Kidney epithelial cell (primary cell): Measurements from ENCODE around the gene KNTC1. TPM values are rescaled to one million over a fixed set of nuclear protein-coding genes. Genes with fewer than 3 reads are reported as not detected.

ENCODE experiments used
- DNase-seq: peaks from one replicate; pipeline ENCODE4 v3.0.0-alpha.2; 2010; ENCODE audit warnings: low read depth
- H3K27me3 ChIP-seq: 2 replicates; pipeline ENCODE4 v1.6.0; 2011; ENCODE audit warnings: low read length; ENCODE audit not compliant: control insufficient read depth, insufficient read depth
- H3K36me3 ChIP-seq: 2 replicates; pipeline ENCODE4 v1.5.1; 2011; ENCODE audit warnings: low read length; ENCODE audit not compliant: control insufficient read depth, insufficient read depth
- H3K4me3 ChIP-seq: 2 replicates; pipeline ENCODE4 v1.5.1; 2011; ENCODE audit warnings: low read depth, mild to moderate bottlenecking, control low read depth, low read length
- total RNA-seq: library from RNA; depleted of rRNA; stranded (reverse); fragments of >200 nt; gene quantifications from 2 replicates; pipeline ENCODE4 v1.2.3, GENCODE V29; 2015
- TF ChIP-seq, protein P1 (sequence below): IDR thresholded peaks from 2 replicates; pipeline ENCODE4 v1.5.1; 2011; ENCODE audit warnings: mild to moderate bottlenecking, moderate library complexity, low read length, control low read depth, inconsistent platforms; ENCODE audit not compliant: insufficient read depth, poor library complexity, severe bottlenecking

KNTC1 gene
- total RNA-seq, 1 donor from 2014 or later = 12.4 TPM

DNA sequence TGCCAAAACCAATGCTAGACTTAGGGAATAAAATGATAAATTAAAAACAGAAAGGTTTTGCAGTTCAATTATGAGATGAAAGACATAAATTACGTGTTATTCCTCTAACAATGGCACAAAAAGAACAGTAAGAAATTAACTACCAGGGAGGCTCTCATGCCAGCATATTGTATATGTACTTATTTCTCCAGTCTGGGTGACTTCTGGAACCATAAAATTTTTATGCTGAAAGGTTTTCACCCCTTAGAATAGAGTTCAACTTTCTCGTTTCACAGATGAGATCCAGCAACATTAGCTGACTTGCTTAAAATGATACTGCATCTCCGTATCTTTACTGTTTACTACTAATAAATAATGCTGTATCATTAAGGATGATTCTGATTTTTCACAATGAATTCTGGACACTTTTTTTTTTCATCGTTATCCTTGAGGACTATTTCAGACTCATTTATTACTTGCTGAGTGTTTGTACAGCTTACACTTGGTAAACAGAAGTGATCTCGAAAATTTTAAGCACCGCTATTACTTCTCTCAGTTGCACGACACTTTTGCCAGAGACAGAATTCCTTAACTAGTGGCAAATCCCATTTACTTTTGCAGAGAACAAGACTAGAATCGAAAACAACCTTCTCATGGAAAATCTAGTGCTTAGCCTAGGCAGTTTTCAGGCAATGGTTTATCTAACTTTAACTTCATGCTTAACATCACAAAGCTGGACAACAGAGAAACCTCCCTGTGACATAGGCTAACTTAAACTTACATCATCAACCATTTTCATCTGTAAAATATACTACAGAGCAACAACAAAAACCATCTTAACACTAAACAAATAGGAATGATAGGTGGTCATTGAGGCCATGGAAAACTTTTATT lies 3.0 kb upstream of the KNTC1 start:
- no peak for DNase-seq
- Histone ChIP-seq H3K4me3 (peak overlapping the region; percentile 50), H3K36me3 (peaks cover 5% of the 10 kb centered on the region), H3K27me3 (no peaks in the 10 kb centered on the region)
- TF ChIP-seq, protein P1, sequence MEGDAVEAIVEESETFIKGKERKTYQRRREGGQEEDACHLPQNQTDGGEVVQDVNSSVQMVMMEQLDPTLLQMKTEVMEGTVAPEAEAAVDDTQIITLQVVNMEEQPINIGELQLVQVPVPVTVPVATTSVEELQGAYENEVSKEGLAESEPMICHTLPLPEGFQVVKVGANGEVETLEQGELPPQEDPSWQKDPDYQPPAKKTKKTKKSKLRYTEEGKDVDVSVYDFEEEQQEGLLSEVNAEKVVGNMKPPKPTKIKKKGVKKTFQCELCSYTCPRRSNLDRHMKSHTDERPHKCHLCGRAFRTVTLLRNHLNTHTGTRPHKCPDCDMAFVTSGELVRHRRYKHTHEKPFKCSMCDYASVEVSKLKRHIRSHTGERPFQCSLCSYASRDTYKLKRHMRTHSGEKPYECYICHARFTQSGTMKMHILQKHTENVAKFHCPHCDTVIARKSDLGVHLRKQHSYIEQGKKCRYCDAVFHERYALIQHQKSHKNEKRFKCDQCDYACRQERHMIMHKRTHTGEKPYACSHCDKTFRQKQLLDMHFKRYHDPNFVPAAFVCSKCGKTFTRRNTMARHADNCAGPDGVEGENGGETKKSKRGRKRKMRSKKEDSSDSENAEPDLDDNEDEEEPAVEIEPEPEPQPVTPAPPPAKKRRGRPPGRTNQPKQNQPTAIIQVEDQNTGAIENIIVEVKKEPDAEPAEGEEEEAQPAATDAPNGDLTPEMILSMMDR = no peak

- no peak for DNase-seq
- no peaks in the 10 kb centered on the region for H3K27me3 ChIP-seq
- H3K36me3 ChIP-seq = no peaks in the 10 kb centered on the region
- TF ChIP-seq, protein P1 = no peak
- peak overlapping the region; percentile 87 for H3K4me3 ChIP-seq
Observed at GRCh38 chr12:122527478-122527944, 462 bp downstream of the KNTC1 start.

DNA sequence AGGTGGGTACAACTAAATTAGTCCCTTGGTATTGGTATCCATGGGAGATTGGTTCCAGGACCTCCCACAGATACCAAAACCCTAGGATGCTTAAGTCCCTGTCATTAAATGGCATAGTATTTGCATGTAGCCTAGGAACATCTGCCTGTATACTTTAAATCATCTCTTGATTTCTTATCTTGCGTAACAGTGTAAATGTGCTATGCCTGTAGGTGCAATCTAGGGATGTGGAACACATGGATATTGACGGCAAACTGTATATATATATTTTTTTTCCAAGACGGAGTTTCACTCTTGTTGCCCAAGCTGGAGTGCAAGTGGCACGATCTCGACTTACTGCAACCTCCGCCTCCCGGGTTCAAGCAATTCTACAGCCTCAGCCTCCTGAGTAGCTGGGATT lies 1.5 kb downstream of the KNTC1 start:
- Histone ChIP-seq H3K36me3 (no peaks in the 10 kb centered on the region), H3K27me3 (no peaks in the 10 kb centered on the region), H3K4me3 (no peak overlapping the region)
- TF ChIP-seq, protein P1 = no peak
- no peak for DNase-seq

GRCh38 chr12:122528992-122529391 lies 1.9 kb downstream of the KNTC1 start:
- TF ChIP-seq, protein P1 = no peak
- no peak for DNase-seq
- Histone ChIP-seq H3K27me3 (no peaks in the 10 kb centered on the region), H3K36me3 (no peaks in the 10 kb centered on the region), H3K4me3 (no peak overlapping the region)

DNA sequence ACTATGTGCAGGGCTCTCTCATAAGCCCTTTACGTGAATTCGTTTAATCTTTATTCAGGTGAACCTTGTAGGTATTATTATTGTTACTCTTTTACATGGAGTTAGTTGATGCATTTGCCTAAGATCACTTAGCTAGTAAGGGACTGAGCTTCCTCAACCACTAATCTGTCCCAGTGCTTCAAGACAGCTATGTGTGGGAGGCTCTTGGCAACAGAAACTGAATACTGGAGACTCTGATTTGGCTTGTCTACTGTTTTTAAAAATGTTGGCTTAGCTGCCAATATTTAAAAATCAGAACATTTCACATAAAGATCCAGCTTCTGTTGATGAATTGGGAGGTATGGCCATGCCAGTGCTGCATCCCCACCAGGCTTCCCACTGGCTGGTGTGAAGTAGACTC lies 6.8 kb downstream of the KNTC1 start:
- Histone ChIP-seq H3K27me3 (no peaks in the 10 kb centered on the region), H3K4me3 (no peak overlapping the region), H3K36me3 (no peaks in the 10 kb centered on the region)
- DNase-seq = no peak
- TF ChIP-seq, protein P1 = no peak
